BJ (cell line): ENCODE measurements around the gene ITGA8. TPM values are rescaled to one million over a fixed set of nuclear protein-coding genes. Genes with fewer than 3 reads are reported as not detected.

ENCODE experiments used
- CTCF ChIA-PET: fragments of 350-600 bp; formaldehyde crosslinking; extraction: SDS; loops from one replicate; lab custom pipeline; 2021; ENCODE audit warnings: antibody characterized with exemption, inconsistent platforms; lab: Yijun Ruan, JAX
- POLR2A ChIA-PET: fragments of 300-600 bp; sonication (Branson Sonifier 250); formaldehyde crosslinking; extraction: SDS; loops from one replicate; lab custom pipeline; 2021; ENCODE audit warnings: antibody characterized with exemption; lab: Charles Lee
- DNase-seq: peaks from one replicate; pipeline ENCODE4 v3.0.0-alpha.2; 2011; ENCODE audit warnings: low read depth
- H3K27me3 ChIP-seq: 2 replicates; pipeline ENCODE4 v1.6.0; 2011; ENCODE audit warnings: low read length; ENCODE audit not compliant: control insufficient read depth, insufficient read depth
- H3K36me3 ChIP-seq: 2 replicates; pipeline ENCODE4 v1.5.1; 2011; ENCODE audit warnings: low read length; ENCODE audit not compliant: control insufficient read depth, insufficient read depth
- H3K4me3 ChIP-seq: 2 replicates; pipeline ENCODE4 v1.5.1; 2011; ENCODE audit warnings: low read depth, mild to moderate bottlenecking, control low read depth, low read length
- polyA plus RNA-seq: library from polyadenylated mRNA; depleted of rRNA; stranded (reverse); fragments of >200 nt; gene quantifications from 2 replicates; pipeline ENCODE4 v1.2.3, GENCODE V29; 2011
- TF ChIP-seq, protein P1 (sequence below): IDR thresholded peaks from 2 replicates; pipeline ENCODE4 v1.5.1; 2011; ENCODE audit warnings: low read depth, mild to moderate bottlenecking, control low read depth, inconsistent platforms, low read length, moderate library complexity; ENCODE audit not compliant: insufficient read depth

ITGA8 gene
- polyA plus RNA-seq, 1 experiment, result 10.1 TPM

DNA sequence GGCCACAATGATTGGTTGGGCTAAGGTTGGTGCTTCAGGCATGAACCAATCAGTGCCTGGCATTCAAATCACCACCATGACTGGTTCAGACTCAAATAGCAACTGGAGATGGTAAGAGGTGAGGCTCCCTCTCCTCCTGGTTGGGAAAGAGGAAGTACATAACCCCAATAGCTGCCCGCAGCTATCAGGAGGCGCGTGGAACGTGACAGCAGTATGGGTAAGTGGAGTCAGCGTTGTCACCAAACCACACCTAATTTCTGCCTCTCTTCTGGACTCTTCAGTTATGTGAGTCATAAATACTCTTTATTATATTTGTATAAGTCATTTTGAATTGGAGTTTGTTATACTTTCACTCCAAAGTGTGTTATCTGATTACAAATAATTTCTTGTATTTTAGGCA, 17.9 kb upstream of the ITGA8 start:
- ChIA-PET POLR2A (no interaction called here), CTCF (interaction anchor here (0.9 kb wide), 1 partner anchor 304 kb away, joined by 3 read pairs; no protein-coding TSS in a partner anchor)
- Histone ChIP-seq H3K36me3 (no peaks in the 10 kb centered on the region), H3K27me3 (peaks cover 2% of the 10 kb centered on the region), H3K4me3 (no peak overlapping the region)
- TF ChIP-seq, protein P1, sequence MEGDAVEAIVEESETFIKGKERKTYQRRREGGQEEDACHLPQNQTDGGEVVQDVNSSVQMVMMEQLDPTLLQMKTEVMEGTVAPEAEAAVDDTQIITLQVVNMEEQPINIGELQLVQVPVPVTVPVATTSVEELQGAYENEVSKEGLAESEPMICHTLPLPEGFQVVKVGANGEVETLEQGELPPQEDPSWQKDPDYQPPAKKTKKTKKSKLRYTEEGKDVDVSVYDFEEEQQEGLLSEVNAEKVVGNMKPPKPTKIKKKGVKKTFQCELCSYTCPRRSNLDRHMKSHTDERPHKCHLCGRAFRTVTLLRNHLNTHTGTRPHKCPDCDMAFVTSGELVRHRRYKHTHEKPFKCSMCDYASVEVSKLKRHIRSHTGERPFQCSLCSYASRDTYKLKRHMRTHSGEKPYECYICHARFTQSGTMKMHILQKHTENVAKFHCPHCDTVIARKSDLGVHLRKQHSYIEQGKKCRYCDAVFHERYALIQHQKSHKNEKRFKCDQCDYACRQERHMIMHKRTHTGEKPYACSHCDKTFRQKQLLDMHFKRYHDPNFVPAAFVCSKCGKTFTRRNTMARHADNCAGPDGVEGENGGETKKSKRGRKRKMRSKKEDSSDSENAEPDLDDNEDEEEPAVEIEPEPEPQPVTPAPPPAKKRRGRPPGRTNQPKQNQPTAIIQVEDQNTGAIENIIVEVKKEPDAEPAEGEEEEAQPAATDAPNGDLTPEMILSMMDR, result no peak
- no peak for DNase-seq

DNA sequence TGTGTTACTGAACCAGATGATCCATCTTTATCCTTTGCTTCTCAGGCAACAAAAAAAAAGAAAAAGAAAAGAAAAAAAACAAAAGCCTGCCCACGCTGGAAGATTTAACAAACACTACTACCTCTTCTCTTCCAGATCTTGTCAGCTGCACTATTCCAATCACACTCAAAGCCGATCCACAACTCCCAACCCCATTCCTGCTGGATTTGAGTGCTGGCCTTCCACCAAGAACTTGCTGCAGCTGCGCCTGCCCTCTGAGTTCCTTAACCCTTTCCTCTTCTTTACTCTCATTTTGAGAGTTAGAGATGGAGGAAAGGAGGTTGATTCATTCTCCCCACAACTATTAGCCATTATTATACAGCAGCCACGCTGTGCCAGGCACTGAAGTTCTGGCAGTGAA, 16.0 kb upstream of the ITGA8 start:
- POLR2A ChIA-PET, result no interaction called here
- DNase-seq, result no peak

DNA sequence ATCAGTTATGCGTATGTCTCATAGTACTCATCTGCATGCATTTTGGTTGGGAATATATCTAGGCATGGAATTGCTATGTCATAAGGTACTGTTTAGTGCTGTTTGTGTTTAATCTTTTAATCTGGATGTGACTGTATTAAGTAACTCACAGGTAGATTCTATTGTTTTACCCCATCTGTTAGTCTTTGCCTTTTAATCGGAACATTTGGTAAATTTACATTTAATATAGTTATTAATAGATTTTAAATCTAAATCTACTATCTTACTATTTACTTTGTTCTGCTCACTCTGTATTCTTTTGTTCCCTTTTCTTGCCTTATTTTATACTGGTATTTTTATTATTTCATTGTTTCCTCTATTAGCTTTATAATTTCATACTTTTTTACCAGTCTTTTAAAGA, 10.6 kb upstream of the ITGA8 start:
- no peaks in the 10 kb centered on the region for H3K36me3 ChIP-seq
- TF ChIP-seq, protein P1, result no peak

More for the DNA sequence above, 16.0 kb upstream of the ITGA8 start:
- TF ChIP-seq, protein P1, result no peak
- peaks cover 2% of the 10 kb centered on the region for H3K27me3 ChIP-seq
- no peak overlapping the region for H3K4me3 ChIP-seq
- CTCF ChIA-PET, result interaction anchor here (1.0 to 1.5 kb wide), 3 partner anchors 9 to 308 kb away, joined by 3 to 5 read pairs (median 3); no protein-coding TSS in a partner anchor
- H3K36me3 ChIP-seq, result no peaks in the 10 kb centered on the region

DNA sequence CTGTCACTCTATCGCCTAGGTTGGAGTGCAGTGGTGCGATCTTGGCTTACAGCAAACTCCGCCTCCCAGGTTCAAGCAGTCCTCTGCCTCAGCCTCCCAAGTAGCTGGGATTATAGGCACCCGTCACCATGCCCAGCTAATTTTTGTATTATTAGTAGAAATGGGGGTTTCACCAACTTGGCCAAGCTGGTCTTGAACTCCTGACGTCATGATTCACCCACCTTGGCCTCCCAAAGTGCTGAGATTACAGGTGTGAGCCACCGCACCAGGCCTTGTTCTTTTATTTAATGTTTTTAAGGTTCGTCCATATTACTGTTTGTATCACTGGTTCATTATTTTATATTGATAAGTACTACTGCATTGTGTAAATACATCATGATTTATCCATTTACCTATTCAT, 10.2 kb upstream of the ITGA8 start:
- POLR2A ChIA-PET, result interaction anchor here (0.5 kb wide), 1 partner anchor 10 kb away, joined by 14 read pairs; the partner anchor contains the start of gene ITGA8
- CTCF ChIA-PET, result interaction anchor here (1.2 to 1.7 kb wide), 5 partner anchors 10 to 302 kb away, joined by 3 to 11 read pairs (median 5); partner anchors contain the start of gene ITGA8
- TF ChIP-seq, protein P1, result no peak

More for the DNA sequence above, 10.6 kb upstream of the ITGA8 start:
- POLR2A ChIA-PET, result interaction anchor here (0.5 kb wide), 1 partner anchor 10 kb away, joined by 14 read pairs; the partner anchor contains the start of gene ITGA8
- H3K27me3 ChIP-seq, result no peaks in the 10 kb centered on the region; the same call in 1 of the 2 replicates
- no peak overlapping the region for H3K4me3 ChIP-seq
- CTCF ChIA-PET, result interaction anchor here (1.2 to 1.7 kb wide), 4 partner anchors 11 to 302 kb away, joined by 4 to 11 read pairs (median 6); partner anchors contain the start of gene ITGA8
- DNase-seq, result no peak

DNA sequence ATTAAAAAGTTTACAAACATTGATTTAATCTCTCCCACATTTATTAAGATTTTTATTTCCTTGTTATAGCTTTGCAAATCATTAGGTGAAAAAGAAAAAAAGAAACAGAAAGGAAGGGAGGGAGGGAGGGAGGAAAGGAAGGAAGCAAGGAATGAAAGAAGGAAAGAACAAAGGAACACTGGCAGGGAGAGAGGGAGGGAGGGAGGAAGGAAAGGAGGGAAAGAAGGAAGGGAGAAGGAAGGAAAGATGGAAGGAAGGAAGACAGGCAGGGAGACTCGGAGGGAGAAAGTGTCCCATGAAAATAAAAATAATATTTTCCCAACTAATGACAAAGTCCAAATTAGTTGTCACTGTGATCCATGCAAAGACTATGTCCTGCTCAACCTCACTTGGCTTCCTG, 6.3 kb upstream of the ITGA8 start:
- Histone ChIP-seq H3K4me3 (no peak overlapping the region), H3K27me3 (no peaks in the 10 kb centered on the region; the same call in 1 of the 2 replicates), H3K36me3 (no peaks in the 10 kb centered on the region)
- DNase-seq, result no peak
- TF ChIP-seq, protein P1, result no peak
- ChIA-PET POLR2A (no interaction called here), CTCF (interaction anchor here (0.9 to 8.9 kb wide), 8 partner anchors 10 to 301 kb away, joined by 3 to 124 read pairs (median 8); no protein-coding TSS in a partner anchor)

More for the DNA sequence above, 10.2 kb upstream of the ITGA8 start:
- no peak for DNase-seq
- Histone ChIP-seq H3K4me3 (no peak overlapping the region), H3K36me3 (no peaks in the 10 kb centered on the region), H3K27me3 (no peaks in the 10 kb centered on the region)
